Loucy (cell line): ENCODE data around the gene ZNHIT1.
"Not testable (repeated sequence)": the region's sequence is repeated elsewhere in the genome, so short reads cannot be mapped to it uniquely, and the experiment has no call there.

Source experiments
- CTCF ChIP-seq: fragments of 200-600 bp; sonication (generic); conservative IDR thresholded peaks from 2 replicates; pipeline ENCODE4 v1.5.1; 2014; ENCODE audit warnings: mild to moderate bottlenecking, antibody characterized with exemption, low read length
- EZH2phosphoT487 ChIP-seq: fragments of 200-600 bp; IDR thresholded peaks from 2 replicates; pipeline ENCODE4 v1.6.1; 2018; ENCODE audit warnings: antibody characterized with exemption, mild to moderate bottlenecking, moderate library complexity, borderline replicate concordance

- TF ChIP-seq EZH2phosphoT487, CTCF: not testable (repeated sequence)
Measured at GRCh38 chr7:101264102-101264706, 46.2 kb downstream of the ZNHIT1 start.
